ENCODE measurements around the gene S1PR2. TPM values are rescaled to one million over a fixed set of nuclear protein-coding genes. Genes with fewer than 3 reads are reported as not detected.
"Not testable (repeated sequence)": the region's sequence is repeated elsewhere in the genome, so short reads cannot be mapped to it uniquely, and the experiment has no call there.

S1PR2 gene
- total RNA-seq, 1 donor from 2014 or later = 2.5 TPM

DNA sequence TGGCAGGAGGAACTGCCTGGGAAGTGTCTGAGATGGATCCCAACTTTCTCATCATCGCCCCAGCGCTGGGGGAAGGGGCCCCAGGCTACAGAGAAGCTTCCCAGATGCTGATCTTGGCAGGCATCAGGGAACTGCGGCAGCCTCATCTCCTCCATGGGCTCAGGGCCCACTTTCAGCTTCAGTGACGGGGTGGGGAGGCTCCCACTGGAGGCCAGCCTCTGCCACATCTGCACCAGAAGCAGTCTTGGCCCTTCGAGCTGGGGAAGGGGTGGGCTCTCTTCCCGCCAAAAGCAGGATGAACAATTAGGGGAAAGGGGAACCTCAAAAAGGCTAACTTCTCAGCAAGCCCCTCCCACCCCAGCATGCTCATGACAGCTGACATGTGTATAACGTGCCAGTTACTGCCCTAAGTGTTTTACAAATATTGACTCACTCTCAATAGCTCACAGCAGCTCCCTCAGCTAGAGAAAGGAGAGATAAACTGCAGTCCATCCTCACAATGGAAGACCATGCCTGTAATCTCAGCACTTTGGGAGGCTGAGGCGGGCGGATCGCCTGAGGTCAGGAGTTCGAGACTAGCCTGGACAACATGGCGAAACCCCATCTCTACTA is 7.1 kb upstream of the S1PR2 start:
- TF ChIP-seq, protein P1, sequence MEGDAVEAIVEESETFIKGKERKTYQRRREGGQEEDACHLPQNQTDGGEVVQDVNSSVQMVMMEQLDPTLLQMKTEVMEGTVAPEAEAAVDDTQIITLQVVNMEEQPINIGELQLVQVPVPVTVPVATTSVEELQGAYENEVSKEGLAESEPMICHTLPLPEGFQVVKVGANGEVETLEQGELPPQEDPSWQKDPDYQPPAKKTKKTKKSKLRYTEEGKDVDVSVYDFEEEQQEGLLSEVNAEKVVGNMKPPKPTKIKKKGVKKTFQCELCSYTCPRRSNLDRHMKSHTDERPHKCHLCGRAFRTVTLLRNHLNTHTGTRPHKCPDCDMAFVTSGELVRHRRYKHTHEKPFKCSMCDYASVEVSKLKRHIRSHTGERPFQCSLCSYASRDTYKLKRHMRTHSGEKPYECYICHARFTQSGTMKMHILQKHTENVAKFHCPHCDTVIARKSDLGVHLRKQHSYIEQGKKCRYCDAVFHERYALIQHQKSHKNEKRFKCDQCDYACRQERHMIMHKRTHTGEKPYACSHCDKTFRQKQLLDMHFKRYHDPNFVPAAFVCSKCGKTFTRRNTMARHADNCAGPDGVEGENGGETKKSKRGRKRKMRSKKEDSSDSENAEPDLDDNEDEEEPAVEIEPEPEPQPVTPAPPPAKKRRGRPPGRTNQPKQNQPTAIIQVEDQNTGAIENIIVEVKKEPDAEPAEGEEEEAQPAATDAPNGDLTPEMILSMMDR (conservative IDR thresholded peaks at IDR 0.05; ENCODE audit: low read depth, low read length) = no peak
- H3K4me3 ChIP-seq (ENCODE audit: low read depth, low read length) = no peak overlapping the region
- DNase-seq (ENCODE audit: low read depth) = no peak

DNA sequence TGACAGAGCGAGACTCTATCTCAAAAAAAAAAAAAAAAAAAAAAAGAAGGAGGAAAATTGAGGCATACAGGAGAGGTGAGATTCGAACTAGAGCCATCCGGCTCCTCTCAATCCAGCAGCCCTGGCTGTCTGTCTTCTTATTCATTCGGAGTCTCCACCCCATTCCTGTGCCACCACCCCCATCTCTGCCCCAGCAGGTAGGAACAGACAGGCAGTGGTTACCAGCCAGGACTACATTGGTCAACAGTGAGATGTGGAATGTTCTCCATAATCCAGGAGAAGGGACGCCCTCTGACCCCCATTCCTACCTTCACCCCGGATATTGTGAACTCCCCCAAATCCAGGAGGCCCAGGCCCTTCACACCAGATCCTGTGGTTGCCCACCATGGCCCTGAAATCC is 6.6 kb upstream of the S1PR2 start:
- DNase-seq (ENCODE audit: low read depth) = no peak
- H3K4me3 ChIP-seq (ENCODE audit: low read depth, low read length) = no peak overlapping the region
- TF ChIP-seq, protein P1 (conservative IDR thresholded peaks at IDR 0.05; ENCODE audit: low read depth, low read length) = no peak

DNA sequence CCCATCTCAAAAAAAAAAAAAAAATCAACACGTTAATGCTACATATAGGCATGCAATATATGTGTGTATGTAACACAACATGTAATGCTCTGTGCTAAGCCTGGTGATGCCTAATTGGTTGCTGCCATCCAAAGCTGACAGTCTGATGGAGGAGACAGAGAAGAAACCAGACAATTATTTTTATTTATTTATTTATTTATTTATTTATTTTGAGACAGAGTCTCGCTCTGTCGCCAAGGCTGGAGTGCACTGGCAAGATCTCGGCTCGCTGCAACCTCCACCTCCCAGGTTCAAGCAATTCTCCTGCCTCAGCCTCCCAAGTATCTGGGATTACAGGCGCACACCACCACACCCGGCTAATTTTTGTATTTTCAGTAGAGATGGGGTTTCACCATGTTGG is 4.3 kb upstream of the S1PR2 start:
- H3K4me3 ChIP-seq (ENCODE audit: low read depth, low read length); DNase-seq (ENCODE audit: low read depth): not testable (repeated sequence)

DNA sequence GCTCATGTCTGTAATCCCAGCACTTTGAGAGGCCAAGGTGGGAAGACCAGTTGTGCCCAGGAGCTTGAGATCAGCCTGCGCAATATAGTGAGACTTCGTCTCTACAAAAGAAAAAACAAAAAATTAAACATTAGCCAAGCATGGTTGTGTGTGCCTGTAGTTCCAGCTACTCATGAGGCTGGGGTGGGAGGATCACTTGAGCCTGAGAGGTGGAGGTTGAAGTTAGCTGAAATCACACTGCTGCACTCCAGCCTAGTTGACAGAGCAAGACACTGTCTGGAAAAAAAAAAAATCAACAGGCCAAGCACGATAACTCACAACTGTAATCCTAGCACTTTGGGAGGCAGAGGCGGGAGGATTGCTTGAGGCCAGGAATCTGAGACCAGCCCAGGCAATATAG is 3.9 kb upstream of the S1PR2 start:
- DNase-seq (ENCODE audit: low read depth) = no peak
- no peak overlapping the region for H3K4me3 ChIP-seq (ENCODE audit: low read depth, low read length)
- TF ChIP-seq, protein P1 (conservative IDR thresholded peaks at IDR 0.05; ENCODE audit: low read depth, low read length) = no peak

DNA sequence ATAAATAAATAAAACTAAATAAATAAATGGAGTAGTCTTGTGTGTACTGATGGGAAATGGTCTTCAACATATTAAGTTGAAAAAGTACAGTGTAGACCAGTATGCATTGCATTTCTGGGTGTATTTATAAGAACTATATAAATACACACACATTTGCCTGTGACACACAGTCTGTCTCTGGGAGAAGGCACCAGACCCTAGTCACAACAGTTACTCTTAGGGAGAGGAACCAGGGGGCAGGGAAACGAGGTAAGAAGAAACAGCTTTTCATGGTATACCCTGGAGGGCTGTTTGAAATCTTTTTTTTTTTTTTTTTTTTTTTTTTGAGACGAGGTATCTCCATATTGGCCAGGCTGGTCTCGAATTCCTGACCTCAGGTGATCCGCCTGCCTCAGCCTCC is 2.8 kb upstream of the S1PR2 start:
- no peak for DNase-seq (ENCODE audit: low read depth)
- no peak overlapping the region for H3K4me3 ChIP-seq (ENCODE audit: low read depth, low read length)
- TF ChIP-seq, protein P1 (conservative IDR thresholded peaks at IDR 0.05; ENCODE audit: low read depth, low read length) = no peak

DNA sequence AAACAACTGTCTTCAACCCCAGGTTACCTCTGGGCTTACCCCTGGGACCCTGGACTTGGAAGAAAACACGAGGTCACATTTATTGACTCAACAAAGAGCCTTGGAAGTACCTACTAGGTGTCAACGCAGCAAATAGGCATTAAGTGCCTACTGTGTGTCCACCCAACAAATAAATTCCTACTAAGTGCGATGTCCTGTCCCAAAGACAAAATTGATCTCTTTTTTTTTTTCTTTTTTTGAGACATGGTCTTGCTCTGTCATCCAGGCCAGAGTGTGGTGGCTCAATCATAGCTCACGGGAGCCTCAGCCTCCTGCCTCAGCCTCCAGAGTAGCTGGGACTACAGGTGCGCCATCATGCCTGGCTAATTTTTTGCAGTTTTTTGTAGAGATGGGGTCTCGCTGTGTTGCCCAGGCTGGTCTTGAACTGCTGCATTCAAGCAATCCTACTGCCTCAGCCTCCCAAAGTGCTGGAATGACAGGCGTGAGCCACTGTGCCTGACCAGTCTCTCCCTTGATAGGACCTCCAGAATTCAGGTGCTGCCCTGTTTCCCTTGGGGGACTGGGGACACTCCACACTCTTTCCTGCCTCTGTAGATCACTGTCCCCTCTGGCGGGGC is 589 bp upstream of the S1PR2 start:
- TF ChIP-seq, protein P1 (conservative IDR thresholded peaks at IDR 0.05; ENCODE audit: low read depth, low read length) = no peak
- no peak for DNase-seq (ENCODE audit: low read depth)
- H3K4me3 ChIP-seq (ENCODE audit: low read depth, low read length) = peak overlapping the region; percentile 78

DNA sequence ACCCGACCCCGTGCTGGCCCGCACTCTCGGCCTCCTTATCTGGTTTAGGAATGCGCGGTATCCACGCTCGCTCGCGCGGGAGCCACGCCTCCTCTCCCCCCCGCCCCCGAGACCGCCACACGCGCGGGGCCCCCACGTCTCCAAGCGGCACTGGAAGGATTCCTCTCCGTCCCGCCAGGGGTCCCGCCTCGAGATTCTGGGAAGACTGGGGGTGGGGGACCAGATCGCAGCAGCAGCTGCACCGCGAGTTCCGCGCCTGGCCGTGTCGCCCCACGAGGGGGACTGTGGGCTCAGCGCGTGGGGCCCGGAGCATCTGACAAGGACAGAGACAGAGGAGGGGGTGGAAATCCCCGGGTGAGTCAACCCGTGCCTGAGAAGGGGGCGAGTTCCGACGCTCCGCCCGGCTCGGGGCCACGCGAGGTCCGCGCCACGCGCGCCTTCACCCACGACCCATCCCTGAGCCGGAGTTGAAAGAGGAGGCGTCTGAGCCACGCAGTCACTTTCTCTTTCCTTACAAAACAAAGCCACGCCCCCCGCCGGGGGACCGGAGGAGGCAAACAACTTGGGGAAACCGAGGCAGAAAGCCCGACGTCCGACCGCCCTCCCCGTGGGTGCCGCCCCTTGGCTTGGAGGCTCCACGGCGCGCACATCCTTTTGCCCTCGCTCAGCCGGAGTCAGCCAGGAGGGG is 814 bp downstream of the S1PR2 start:
- peak overlapping the region; percentile 78 for H3K4me3 ChIP-seq (ENCODE audit: low read depth, low read length)
- no peak for DNase-seq (ENCODE audit: low read depth)
- TF ChIP-seq, protein P1 (conservative IDR thresholded peaks at IDR 0.05; ENCODE audit: low read depth, low read length) = no peak
